ENCODE data around the gene OCA2. TPM values are rescaled to one million over a fixed set of nuclear protein-coding genes. Genes with fewer than 3 reads are reported as not detected.

The OCA2 gene
- polyA plus RNA-seq, 3 donors: not detected

DNA sequence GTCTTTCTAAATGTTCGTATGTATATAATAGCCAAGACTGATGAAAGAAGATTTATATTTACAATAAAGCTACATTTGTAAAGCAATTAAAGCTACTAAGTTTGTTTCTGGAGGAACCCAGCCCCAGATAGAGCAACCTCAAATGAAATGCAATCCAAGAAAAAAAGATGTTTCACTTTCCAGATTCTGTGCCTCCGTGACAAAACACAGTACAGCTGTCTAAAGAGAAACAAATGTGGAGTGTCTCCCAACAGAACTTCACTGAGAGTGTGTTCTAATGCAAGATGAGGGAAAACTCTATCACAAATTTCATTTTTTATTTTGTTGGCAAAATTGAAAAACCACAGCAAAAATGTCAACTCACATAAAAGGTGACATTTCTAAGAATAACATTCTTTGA lies 317.0 kb downstream of the OCA2 start:
- H3K4me3 ChIP-seq (replicated peaks in 1 of 3; ENCODE audit: low read depth in 2 of 3, low read length in 3 of 3): no peak overlapping the region
- no peak overlapping the region for H3K9ac ChIP-seq (ENCODE audit: insufficient read depth, low read length, poor library complexity, severe bottlenecking)
- no peaks in the 10 kb centered on the region for H3K4me1 Mint-ChIP-seq
- H3K36me3 Mint-ChIP-seq: no peaks in the 10 kb centered on the region
- H3K4me2 ChIP-seq (replicated peaks; ENCODE audit: extremely low read depth, low read length, poor library complexity, severe bottlenecking): no peak overlapping the region
- no peak overlapping the region for H3K4me3 Mint-ChIP-seq
- DNase-seq: no peak
- WGBS (ENCODE audit: insufficient coverage): no CpG with 5 or more reads among the region's 2 CpGs
- H3K27me3 Mint-ChIP-seq (ENCODE audit: low read depth in 3 of 3): peaks cover 0 to 1% (median 0%) of the 10 kb centered on the region in 3 donors
- TF ChIP-seq, protein P1, sequence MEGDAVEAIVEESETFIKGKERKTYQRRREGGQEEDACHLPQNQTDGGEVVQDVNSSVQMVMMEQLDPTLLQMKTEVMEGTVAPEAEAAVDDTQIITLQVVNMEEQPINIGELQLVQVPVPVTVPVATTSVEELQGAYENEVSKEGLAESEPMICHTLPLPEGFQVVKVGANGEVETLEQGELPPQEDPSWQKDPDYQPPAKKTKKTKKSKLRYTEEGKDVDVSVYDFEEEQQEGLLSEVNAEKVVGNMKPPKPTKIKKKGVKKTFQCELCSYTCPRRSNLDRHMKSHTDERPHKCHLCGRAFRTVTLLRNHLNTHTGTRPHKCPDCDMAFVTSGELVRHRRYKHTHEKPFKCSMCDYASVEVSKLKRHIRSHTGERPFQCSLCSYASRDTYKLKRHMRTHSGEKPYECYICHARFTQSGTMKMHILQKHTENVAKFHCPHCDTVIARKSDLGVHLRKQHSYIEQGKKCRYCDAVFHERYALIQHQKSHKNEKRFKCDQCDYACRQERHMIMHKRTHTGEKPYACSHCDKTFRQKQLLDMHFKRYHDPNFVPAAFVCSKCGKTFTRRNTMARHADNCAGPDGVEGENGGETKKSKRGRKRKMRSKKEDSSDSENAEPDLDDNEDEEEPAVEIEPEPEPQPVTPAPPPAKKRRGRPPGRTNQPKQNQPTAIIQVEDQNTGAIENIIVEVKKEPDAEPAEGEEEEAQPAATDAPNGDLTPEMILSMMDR (IDR thresholded peaks at IDR 0.05): no peak
- H2AFZ ChIP-seq (ENCODE audit: insufficient read depth, low read depth, low read length, poor library complexity, severe bottlenecking): no peak overlapping the region
- no peak overlapping the region for H3K27ac ChIP-seq (ENCODE audit: low read depth in 1 of 2, low read length in 2 of 2)
- no peaks in the 10 kb centered on the region for H3K27me3 ChIP-seq (ENCODE audit: control insufficient read depth in 2 of 2, insufficient read depth in 2 of 2, low read length in 2 of 2)
- H3K9me3 Mint-ChIP-seq: peaks cover 0 to 8% (median 2%) of the 10 kb centered on the region in 7 donors
- intact Hi-C loops (cut with micrococcal nuclease): no loop called here
- no peaks in the 10 kb centered on the region for H3K36me3 ChIP-seq (replicated peaks in 1 of 2; ENCODE audit: control insufficient read depth in 1 of 2, insufficient read depth in 2 of 2, low read length in 2 of 2)
- no peaks in the 10 kb centered on the region for H3K79me2 ChIP-seq (ENCODE audit: insufficient read depth, low read length)
- no peak overlapping the region for H3K27ac Mint-ChIP-seq
- no peaks in the 10 kb centered on the region for H3K4me1 ChIP-seq (ENCODE audit: control insufficient read depth in 1 of 2, insufficient read depth in 2 of 2, low read length in 2 of 2)
- H3K9me3 ChIP-seq (replicated peaks in 1 of 2; ENCODE audit: control insufficient read depth in 1 of 2, insufficient read depth in 1 of 2, low read length in 2 of 2): peaks cover 16 to 19% of the 10 kb centered on the region in 2 donors
- no peaks in the 10 kb centered on the region for H4K20me1 ChIP-seq (ENCODE audit: insufficient read depth, low read length)

DNA sequence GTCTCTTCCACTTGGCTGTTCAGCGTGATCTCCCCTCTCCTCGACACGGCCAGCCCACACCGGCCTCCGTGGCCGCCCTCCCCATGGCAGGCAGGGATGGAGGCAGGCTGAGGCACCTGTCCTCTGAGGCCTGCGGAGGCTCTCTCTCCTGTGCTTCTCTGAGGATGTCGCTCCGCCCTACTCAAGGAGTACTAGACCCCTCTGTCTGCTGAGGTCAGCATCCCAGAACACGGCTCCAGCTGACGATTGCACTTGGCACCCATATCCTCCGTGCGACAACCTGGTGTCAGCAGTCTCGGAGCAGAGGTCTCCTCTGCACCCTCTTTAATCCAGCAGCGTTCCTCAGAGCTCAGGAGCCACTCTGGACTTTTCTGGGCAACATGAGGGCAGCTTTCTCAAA lies 322.6 kb downstream of the OCA2 start:
- no peak overlapping the region for H2AFZ ChIP-seq (ENCODE audit: insufficient read depth, low read depth, low read length, poor library complexity, severe bottlenecking)
- TF ChIP-seq, protein P1 (IDR thresholded peaks at IDR 0.05): no peak
- 93% methylated on average over 15 of the region's 15 CpGs for WGBS (ENCODE audit: insufficient coverage)

More for the DNA sequence above, 322.6 kb downstream of the OCA2 start:
- no peaks in the 10 kb centered on the region for H4K20me1 ChIP-seq (ENCODE audit: insufficient read depth, low read length)
- no peaks in the 10 kb centered on the region for H3K4me1 Mint-ChIP-seq
- H3K4me2 ChIP-seq (replicated peaks; ENCODE audit: extremely low read depth, low read length, poor library complexity, severe bottlenecking): no peak overlapping the region
- no peaks in the 10 kb centered on the region for H3K36me3 ChIP-seq (replicated peaks in 1 of 2; ENCODE audit: control insufficient read depth in 1 of 2, insufficient read depth in 2 of 2, low read length in 2 of 2)
- H3K27ac ChIP-seq (ENCODE audit: low read depth in 1 of 2, low read length in 2 of 2): no peak overlapping the region
- peaks cover 0 to 4% (median 0%) of the 10 kb centered on the region in 3 donors for H3K27me3 Mint-ChIP-seq (ENCODE audit: low read depth in 3 of 3)
- H3K36me3 Mint-ChIP-seq: no peaks in the 10 kb centered on the region
- peaks cover 41 to 44% of the 10 kb centered on the region in 2 donors for H3K9me3 ChIP-seq (replicated peaks in 1 of 2; ENCODE audit: control insufficient read depth in 1 of 2, insufficient read depth in 1 of 2, low read length in 2 of 2)
- no peaks in the 10 kb centered on the region for H3K4me1 ChIP-seq (ENCODE audit: control insufficient read depth in 1 of 2, insufficient read depth in 2 of 2, low read length in 2 of 2)
- no peaks in the 10 kb centered on the region for H3K79me2 ChIP-seq (ENCODE audit: insufficient read depth, low read length)
- H3K9me3 Mint-ChIP-seq: peaks cover 18 to 43% (median 30%) of the 10 kb centered on the region in 7 donors
- no peak for DNase-seq
- H3K4me3 ChIP-seq (replicated peaks in 1 of 3; ENCODE audit: low read depth in 2 of 3, low read length in 3 of 3): no peak overlapping the region
- no peak overlapping the region for H3K27ac Mint-ChIP-seq
- no peak overlapping the region for H3K9ac ChIP-seq (ENCODE audit: insufficient read depth, low read length, poor library complexity, severe bottlenecking)
- no peak overlapping the region for H3K4me3 Mint-ChIP-seq
- intact Hi-C loops (cut with micrococcal nuclease): no loop called here
- H3K27me3 ChIP-seq (ENCODE audit: control insufficient read depth in 2 of 2, insufficient read depth in 2 of 2, low read length in 2 of 2): no peaks in the 10 kb centered on the region
